HG03378 (cell line): Measurements from ENCODE around the gene PIGA.
A peak's percentile ranks its signal among the peaks of the same experiment; 100 is the strongest.

Source experiments
- ATAC-seq: cut with Tn5 transposase; IDR thresholded peaks from one replicate; pipeline ENCODE4 v1.9.1; 2021; ENCODE audit warnings: mild to moderate bottlenecking, moderate library complexity; ENCODE audit not compliant: unreplicated experiment

PIGA gene, protein sequence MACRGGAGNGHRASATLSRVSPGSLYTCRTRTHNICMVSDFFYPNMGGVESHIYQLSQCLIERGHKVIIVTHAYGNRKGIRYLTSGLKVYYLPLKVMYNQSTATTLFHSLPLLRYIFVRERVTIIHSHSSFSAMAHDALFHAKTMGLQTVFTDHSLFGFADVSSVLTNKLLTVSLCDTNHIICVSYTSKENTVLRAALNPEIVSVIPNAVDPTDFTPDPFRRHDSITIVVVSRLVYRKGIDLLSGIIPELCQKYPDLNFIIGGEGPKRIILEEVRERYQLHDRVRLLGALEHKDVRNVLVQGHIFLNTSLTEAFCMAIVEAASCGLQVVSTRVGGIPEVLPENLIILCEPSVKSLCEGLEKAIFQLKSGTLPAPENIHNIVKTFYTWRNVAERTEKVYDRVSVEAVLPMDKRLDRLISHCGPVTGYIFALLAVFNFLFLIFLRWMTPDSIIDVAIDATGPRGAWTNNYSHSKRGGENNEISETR

DNA sequence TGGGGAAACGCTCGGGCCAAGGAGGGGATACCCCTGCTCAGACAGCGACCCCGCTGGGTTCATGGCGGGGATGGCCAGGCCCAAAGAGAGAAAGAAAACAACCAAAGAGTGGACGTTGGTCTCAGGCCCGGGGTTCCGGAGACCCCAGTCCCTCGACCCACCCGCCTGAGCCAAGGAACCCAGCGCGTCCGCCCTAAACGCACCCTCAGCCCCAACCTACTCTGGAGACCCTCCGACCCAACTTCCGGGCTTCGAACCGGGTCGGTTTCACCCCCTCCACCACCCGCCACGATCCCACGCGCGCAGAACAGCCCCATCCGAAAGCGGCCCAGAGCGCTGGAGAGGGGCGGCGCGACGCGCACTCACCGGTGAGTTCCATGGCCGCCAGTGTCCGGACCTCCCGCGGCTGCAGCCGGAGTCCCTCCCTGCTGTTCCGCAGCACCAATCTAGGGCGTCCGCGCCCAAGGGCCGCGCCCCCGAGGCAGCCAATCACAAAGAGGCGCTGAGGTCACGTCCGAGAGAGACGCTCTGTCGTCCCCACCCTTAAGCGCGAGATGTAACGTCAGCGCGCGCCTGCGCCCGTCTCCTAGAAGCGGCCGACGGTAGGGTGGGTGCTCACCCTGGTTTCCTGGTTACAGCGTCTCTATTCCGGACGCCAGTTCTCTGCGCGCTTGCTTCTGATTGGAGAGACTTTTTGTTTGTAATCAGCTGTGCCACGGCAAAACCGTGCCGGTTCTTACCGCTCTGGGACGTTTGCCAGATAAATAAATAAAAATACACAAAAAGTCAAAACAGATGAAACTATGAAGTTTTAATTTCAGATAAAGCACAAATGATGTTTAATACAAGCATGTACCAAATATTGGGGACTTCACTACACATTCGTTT, at the start of gene PIGA:
PIGA (minus strand) TSS at position 389 of the 888 bp plus-strand sequence. CDS start 3,593 bp downstream, outside the sequence.
- peak; percentile 96 for ATAC-seq

DNA sequence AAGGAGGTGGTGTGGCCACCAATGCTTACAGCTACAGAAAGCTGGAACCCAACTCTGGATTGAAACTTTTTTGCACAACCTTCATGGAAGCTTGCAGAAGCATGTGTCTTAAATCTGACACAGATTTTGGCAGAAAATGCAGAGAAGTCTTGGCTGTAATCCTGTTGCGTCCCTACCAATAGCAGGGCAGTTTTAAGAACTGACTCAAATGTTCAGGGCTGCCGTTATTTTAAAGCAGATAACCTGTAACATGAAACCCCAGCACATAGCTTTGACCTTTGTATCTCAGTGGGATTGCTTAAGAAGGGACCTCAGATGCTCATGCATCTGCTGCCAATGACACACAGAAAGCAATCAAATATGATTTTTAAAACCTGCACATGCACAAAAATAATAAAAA, 49.0 kb upstream of the PIGA start, which contains the start of gene VEGFD:
VEGFD (minus strand) TSS at position 110 of the 400 bp plus-strand sequence. CDS start 467 bp downstream, outside the sequence.
- no peak for ATAC-seq

DNA sequence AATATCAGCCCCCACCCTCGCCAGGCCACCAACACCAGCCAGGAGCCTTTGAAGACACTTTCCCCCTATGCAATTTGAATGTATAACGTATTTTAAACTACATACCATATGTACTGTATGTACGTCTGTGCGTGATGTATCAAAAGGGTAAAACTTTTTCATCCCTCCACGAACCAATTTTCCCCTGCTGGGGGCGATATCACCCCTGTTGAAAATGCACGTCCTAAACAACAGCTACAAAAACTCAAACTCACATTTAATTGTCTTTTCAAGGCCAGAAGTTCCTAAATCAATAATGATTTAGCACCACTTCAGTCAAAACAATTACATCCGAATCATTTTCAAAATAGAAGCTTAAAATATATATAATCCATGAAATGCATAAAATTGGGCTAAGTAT, 47.5 kb upstream of the PIGA start:
- no peak for ATAC-seq

DNA sequence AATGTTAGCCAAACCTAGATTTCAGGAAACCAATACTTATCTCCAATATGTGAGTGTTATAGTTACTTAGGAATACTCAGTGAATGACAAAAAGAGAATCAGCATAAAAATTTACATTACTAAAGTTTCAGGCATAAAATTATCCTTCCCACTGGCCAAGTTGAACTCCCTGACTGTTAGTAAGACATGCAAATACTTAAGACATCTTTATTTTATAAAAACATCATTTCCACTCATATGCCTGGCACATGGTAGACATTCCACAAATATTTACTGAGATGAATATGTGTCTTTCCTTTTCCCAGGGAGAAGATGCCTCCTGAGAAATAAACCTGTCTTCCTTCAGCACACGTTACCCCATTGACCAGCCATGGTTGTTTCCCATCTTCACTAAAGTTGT, 41.6 kb upstream of the PIGA start:
- no peak for ATAC-seq

DNA sequence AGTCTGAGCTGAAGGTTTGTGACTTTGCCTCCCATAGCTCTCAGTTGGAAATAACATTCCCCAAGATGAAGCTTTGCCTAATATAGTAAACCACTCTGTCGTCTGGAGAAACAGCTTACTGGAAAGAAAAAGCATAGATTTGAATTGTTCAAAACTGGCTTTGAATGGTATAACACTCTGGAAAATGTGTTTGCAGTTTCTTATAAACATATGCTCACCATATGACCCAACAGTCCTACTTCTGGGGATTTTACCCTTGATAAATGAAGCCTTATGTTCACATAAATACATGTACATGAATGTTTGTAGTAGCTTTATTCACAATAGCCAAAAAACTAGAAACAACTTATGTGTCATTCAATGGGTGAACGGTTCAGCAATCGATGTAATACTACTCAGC, 38.7 kb upstream of the PIGA start:
- no peak for ATAC-seq

DNA sequence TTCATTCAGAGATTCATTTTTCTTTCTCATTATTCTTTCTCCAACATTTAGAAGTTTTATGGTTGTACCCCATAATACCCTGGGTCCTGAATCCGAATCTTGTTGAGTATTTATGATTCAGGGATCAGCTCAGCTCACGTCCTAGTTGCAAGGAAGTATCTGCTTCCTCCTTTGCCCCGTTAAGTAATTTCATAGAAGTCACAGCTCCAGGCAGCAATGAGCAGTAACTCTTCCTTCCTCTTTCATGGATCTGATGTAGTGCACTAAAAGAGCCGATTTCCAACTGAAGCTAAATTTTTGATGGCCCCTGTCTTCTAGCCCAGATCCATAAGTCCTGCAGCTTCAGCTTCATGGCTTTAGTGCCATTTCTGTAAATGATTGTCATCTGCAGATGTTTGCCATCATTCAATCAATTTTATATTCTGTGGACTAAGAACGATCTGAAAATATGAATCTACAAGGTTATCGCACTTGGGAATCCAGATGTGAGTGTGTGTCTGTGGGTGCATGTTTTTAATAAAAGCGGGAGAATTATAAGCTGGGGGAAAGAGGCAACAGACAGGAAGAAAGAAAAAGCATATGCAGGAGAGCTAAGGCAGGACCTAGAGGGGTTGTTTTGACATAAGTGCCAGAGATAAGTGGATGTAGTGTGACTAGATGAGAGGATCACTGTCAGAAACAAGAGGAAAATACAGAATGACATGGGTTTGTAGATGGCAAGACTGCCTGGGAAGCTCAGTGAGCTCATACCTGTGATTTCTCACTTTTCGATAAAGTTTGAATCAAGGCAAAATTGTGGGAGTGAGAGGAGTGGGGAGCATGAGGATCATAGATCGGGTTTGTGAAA, 31.4 kb upstream of the PIGA start:
- no peak for ATAC-seq

DNA sequence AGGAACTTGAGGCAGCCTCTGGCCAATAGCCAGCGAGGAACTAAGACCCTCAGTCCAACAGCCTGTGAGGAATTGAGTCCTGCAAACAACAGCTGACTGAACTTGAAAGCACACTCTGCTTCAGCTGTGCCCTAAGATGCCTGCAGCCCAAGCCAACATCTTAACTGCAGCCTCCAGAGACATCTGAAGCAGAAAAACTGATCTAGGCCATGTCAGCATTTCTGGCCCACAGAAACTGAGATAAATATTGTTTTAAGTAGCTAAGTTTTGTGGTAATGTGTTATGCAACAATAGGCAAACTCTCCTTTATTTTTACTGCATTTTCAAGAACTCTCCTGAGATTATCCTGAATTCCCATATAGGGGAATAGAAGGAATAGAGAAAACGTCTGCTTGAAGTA, 24.4 kb upstream of the PIGA start:
- ATAC-seq = no peak

DNA sequence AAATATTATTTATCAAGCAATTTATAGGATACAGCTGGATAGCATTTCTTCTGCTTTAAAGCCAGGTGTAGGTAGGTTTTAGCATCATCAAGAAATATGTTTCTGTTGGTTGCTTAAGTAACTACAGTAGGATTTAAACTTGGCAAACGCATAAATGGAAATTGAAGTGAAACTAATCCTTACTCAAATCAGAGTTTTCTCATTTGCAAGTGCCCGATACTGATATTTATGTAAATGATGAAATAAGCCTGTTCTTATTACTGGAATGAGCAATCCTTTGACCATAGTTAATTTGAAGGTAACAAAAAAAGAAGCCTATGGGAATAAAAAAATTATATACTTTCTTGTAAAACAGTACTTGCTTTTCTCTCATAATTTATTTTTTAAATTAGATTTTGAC, 23.2 kb upstream of the PIGA start:
- no peak for ATAC-seq

DNA sequence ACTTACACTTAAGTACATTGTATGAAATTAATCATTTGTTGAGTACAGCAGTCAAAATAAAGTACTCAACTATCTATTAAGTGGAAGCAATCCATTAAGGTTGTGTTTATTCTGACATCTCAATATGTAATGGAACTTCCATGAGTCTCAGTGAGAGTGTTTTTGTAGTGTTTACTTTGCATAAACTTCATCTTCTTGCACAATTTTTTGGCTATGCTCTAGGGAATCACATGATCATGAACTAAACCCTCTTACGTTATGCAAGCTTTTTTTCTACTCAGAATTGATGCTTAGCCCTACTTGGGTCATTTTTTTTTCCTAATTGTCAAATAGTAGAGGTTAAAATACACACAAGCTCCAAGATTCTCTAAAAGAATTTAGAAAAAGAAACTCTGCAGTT, 21.1 kb upstream of the PIGA start:
- ATAC-seq = no peak

DNA sequence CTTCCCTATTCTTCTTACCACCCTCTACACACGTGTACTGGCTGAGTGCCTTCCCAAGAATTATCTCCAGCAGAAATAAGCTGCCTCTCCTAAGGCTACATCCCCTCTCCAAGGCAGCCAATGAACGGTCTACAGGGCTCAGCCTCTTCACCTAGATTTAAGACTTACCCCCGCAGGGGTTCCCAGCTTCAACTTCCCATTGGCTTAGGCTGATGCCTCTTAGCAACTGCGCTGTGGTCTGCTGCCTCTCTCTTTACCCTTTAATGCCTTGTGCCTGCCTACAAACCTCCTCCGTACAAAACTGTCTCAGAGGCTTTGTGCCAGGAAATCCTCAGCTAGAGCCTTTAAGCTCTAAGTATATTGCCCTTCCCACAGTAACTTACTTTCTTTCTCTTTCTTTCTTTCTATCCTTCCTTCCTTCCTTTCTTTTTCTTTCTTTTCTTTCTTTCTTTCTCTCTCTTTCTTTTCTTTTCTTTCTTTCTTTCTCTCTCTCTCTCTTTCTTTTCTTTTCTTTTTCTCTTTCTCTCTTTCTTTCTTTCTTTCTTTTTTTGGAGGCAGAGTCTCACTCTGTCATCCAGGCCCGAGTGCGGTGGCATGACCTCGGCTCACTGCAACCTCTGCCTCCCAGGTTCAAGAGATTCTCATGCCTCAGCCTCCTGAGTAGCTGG, 15.1 kb upstream of the PIGA start:
- no peak for ATAC-seq

DNA sequence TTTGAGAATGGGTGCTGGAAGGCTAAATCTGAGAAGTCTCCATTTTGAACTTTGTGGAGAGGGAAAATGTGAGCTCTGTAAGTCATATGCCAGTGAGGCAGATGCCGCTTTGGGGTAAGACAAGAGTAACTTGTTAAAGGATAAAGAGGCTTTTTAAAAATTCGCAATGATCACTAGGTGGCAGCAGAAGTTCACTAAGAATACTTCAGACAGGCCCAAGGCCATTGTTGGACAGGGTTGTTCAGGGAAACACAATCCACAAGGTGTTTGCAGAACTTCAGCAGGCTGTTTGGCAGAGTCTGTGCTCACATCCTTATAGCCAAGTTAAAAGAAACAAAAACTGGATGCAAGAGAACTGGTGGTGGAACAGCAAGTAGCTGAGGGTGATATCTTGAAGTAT, 13.7 kb upstream of the PIGA start:
- ATAC-seq = no peak

DNA sequence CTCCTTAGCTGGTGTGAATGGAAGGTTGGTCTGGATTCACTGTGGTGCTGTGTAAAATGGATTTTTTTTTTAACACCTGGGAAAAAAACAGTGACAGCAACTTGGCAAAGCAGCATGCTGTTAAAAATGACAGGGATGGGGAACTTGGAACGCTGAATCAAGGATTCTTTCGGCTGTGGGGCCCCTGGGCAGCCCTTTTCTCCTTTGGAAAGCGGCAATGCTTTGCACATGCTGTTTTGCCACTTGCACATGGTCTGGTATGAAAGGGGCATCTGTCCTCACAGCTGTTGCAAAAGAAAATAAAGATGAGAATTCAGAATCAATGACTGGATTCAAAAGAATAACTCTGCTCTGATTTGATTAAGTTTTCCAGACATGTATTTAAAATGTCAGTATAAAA, 10.7 kb upstream of the PIGA start:
- ATAC-seq = no peak

DNA sequence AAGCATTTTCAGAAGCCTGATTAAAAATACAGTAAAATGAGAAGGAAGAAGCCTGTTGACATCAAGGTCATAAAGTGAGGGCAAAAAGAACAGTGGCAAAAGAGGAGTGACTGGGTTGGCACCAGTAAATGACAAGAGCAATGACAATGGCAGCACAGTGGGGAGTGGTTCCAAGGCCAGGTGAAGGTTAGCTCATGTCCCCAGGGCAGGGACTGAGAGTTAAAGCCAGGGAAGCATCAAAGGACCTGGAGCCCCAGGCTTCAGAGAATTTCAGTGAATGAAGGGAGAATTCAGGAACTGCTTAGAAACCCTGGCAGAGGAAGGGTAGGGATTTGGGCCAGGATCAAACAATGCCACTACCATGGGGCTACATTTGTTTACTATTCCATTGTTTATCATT, 8.8 kb upstream of the PIGA start:
- ATAC-seq = no peak

DNA sequence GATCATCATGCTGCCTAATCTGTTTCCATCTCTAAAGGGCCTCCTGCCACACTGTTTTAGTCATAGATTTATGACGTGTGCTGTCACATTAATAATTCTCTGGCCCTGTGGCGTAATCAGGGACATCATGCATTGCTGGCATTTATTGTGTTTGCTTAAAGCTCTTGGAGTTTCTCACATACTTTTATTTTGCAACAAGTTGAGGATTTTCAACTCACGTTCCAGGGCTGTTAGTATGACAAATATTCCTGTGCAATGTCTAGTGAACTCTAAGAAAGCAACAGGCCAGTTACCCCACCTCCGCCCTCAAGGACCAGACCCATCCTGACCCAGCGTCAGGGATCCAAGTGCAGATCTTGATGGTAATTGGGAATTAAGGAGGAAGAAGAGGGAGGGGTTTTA, 7.8 kb upstream of the PIGA start:
- no peak for ATAC-seq

DNA sequence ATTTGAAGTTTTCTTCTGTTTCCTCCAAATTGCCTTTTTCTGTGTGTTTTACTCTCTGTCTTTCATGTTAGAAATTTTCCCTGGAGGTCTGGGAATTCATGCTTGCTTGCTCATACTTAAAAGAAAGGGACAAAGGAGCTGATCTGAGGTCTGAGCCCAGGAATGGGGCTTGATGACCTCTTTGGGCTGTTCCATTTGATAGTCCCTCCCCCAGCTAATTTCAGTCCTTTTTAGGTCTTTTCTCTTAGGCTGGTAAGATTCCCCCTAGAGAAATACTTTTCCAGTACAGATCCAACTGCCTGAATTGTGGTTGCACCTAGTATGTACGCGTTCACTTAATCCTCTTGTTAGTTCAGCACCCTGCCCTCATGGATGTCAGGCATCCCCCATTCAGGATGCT, 5.5 kb upstream of the PIGA start:
- no peak for ATAC-seq

DNA sequence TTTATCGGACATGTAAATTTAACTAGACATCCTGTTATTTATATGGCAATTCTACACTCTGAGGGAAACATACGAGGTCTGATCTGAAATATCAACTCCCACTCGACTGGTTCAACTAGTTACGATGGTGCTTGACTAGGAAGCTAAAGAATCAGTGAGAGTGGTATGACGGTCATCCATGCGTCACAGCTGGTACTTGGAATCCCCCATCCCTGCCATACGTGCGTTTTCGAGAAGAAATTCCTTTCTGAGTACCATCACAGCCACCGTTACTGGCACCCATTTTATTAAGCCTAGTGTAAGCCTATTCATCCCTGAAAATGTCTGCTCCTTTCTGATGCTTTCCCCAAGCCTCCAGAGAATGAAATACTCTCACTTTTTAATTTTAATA, 695 bp upstream of the PIGA start:
- ATAC-seq = no peak

DNA sequence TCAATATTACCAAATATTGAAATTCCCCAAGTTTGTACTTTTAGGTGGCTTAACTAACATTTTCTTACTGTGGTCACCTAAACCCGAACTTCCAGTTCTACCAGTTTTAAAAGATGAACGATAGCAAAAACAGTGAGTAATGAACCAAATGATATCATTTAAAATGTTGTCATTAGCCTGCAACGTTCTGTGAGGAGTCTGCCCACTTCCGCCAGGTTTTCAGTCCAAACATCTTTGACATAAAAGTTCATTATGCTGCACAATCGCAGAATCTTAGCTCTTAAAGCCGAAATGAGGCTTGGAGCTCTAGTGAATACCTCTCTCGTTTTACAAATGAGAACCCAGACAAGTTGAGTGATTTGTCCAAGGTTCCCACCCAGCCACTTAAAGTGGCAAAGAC, 762 bp downstream of the PIGA start:
- no peak for ATAC-seq

DNA sequence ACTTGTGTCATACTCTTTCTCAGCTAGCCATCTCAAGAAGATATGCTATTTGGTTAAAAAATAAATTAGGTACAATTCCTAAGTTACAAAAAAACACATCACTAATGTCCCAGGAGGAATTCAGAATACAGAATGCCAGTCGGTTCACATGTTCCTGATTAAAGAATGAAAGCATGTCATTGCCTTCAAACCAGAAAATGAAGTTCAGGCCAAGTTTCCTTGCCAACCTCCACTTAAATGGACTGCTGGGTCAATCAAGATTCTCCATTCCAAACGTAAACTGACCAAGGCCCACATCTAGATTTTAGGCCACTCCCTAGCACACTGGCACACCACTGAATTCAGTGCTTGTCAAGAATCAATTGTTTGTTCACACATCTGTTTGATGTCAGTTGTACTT, 6.5 kb downstream of the PIGA start:
- ATAC-seq = no peak

DNA sequence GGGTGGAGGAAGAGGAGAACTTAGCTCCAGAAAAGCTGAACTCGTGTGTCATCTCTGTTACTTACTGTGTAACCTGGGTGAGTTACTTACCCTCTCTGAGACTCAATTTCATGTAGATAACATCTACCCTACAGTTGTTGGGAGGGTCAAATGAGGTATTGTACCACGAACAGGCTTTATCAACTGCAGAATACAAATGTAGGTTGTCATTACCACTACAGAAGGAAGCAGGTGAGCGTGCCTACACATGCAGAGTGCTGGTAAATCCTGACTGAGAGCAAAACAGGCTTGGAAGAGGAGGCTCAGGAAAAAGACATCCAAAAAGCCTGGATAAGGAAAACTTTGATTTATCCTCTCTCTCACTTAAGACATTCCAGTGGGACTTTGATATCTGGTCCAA, 7.2 kb downstream of the PIGA start:
- ATAC-seq = no peak

DNA sequence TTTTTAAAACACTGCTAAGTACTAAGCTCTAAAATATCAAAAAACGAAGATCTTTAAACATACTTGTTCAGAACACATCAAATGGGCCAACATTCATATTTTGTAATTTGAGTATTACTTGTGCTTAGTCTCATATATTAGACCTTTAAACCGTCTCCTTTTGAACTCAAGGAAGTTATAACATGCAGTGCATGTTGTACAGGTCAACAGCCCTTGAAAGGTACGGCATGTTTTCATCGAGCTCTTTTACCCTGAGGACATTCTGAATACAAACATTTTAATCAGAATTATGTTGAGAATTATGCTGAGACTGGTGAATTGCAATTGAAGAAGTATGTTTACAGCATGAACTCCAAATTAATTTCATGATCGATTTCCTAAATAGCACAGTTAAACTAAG, 12.9 kb downstream of the PIGA start:
- ATAC-seq = no peak
